Body of pancreas (tissue), 4 donors: Measurements from ENCODE around the gene EP400. TPM values are rescaled to one million over a fixed set of nuclear protein-coding genes. Genes with fewer than 3 reads are reported as not detected.

ENCODE experiments used
- ATAC-seq: fragments of 150-250 bp; one replicate; pipeline ENCODE4 v1.9.1; 2016
- DNase-seq, 4 donors: peaks; one replicate each; pipeline ENCODE4 v3.0.0-alpha.2; 2019
- H3K27ac ChIP-seq, 4 donors: fragments of 200-600 bp; sonication (generic); 1 replicate in 3 of 4; 2 replicates in 1 of 4; pipeline versions ENCODE4 v1.5.1 to v1.6.1; 2016 to 2019; ENCODE audit warnings: mild to moderate bottlenecking in 1 of 4, mixed read lengths in 1 of 4, moderate library complexity in 1 of 4
- H3K27me3 ChIP-seq, 2 donors: fragments of 200-600 bp; sonication (generic); one replicate each; pipeline ENCODE4 v1.6.0; 2016; ENCODE audit warnings: mild to moderate bottlenecking in 1 of 2
- H3K36me3 ChIP-seq, 2 donors: fragments of 200-600 bp; sonication (generic); replicated peaks in 1 of 2; 2 replicates each; pipeline ENCODE4 v1.5.1; 2016; ENCODE audit warnings: low read depth in 2 of 2; ENCODE audit not compliant: insufficient read depth in 1 of 2
- H3K4me1 ChIP-seq: fragments of 200-600 bp; sonication (generic); one replicate; pipeline ENCODE4 v1.6.0; 2016
- H3K4me3 ChIP-seq, 2 donors: fragments of 200-600 bp; sonication (generic); 1 replicate in 1 of 2; 2 replicates in 1 of 2; pipeline ENCODE4 v1.5.1; 2016 to 2019
- H3K9me3 ChIP-seq, 3 donors: fragments of 200-600 bp; sonication (generic); 1 replicate in 2 of 3; 2 replicates in 1 of 3; pipeline ENCODE4 v1.5.1; 2016
- POLR2A ChIP-seq, 3 donors: fragments of 450-650 bp; IDR thresholded peaks; one replicate each; pipeline ENCODE4 v1.6.1; 2016; ENCODE audit warnings: antibody characterized with exemption in 3 of 3, mild to moderate bottlenecking in 2 of 3
- WGBS, 2 donors: methylation state at CpG; one replicate each; pipeline ENCODE4 v1.1.5; 2017; 5-methylcytosine and 5-hydroxymethylcytosine counted together
- intact Hi-C: fragments of 100-400 bp; cut with DNase I; formaldehyde crosslinking; loops from one replicate; pipeline ENCODE4 v1.15.1; 2023
- total RNA-seq, 2 donors: library from RNA; depleted of rRNA; stranded (reverse); fragments of >200 nt; gene quantifications; one replicate each; pipeline ENCODE4 v1.1.0, GENCODE V29; 2016
- TF ChIP-seq, protein P1 (sequence below), 7 experiments: fragments of 450-650 bp in 4 of 7; fragments of 200-600 bp in 3 of 7; sonication (generic) in 3 of 7; IDR thresholded peaks; one replicate each; pipeline ENCODE4 v1.5.1; 2016 to 2019; ENCODE audit warnings: antibody characterized with exemption in 7 of 7

Gene EP400
- total RNA-seq, 2 donors from 2014 or later: 20.5 to 22.4 TPM

DNA sequence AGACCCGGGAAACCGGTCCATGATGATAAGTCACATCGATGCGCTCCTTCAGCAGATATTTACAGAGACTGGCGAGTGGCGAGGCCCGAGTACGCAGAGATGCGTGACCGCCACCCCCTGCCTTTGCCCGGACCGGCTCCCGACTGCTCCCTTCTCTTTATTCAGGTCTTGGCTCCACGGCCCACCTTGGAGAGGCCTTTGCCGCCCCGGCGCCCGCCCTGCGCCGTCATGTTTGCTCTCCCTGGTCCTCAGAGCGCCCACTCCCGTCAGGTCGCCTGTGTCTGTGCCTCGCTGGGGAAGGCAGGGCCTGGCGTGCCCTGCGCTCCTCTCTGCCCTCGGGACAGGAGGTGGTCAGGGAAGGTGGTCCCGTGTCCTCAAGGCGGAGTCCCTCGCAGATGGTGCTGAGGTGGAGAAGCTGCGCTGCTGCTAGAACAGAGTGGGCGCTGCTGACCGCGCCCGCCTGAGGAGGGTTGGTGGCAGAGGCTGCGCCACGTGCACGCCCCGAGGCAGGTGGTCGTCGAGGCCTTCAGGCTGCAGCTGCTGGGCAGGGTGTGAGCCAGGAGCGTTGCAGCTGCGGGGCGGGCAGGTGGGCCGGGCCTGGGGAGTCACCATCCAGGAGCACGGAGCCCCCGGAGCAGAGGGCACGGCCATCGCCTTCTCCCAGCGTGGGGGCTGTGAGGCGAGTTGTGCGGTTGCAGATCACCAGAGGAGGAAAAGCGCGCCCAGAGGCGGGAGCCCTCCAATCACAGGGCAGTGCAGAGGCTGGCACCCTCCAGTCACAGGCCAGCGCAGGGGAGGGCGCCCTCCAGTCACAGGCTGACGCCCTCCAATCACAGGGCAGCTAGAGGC lies 167.2 kb downstream of the EP400 start:
- Histone ChIP-seq H3K4me3 (no peak overlapping the region), H3K4me1 (no peaks in the 10 kb centered on the region), H3K9me3 (no peaks in the 10 kb centered on the region), H3K27me3 (no peaks in the 10 kb centered on the region), H3K36me3 (peaks cover 0 to 25% of the 10 kb centered on the region in 2 donors), H3K27ac (no peak overlapping the region)
- no peak for ATAC-seq
- no peak for TF ChIP-seq POLR2A (IDR thresholded peaks at IDR 0.05)
- TF ChIP-seq, protein P1, sequence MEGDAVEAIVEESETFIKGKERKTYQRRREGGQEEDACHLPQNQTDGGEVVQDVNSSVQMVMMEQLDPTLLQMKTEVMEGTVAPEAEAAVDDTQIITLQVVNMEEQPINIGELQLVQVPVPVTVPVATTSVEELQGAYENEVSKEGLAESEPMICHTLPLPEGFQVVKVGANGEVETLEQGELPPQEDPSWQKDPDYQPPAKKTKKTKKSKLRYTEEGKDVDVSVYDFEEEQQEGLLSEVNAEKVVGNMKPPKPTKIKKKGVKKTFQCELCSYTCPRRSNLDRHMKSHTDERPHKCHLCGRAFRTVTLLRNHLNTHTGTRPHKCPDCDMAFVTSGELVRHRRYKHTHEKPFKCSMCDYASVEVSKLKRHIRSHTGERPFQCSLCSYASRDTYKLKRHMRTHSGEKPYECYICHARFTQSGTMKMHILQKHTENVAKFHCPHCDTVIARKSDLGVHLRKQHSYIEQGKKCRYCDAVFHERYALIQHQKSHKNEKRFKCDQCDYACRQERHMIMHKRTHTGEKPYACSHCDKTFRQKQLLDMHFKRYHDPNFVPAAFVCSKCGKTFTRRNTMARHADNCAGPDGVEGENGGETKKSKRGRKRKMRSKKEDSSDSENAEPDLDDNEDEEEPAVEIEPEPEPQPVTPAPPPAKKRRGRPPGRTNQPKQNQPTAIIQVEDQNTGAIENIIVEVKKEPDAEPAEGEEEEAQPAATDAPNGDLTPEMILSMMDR (IDR thresholded peaks at IDR 0.05): no peak
- WGBS, 2 donors: 94 to 95% methylated on average over 14 to 43 of the region's 58 CpGs
- no peak for DNase-seq
- intact Hi-C loops: no loop called here

DNA sequence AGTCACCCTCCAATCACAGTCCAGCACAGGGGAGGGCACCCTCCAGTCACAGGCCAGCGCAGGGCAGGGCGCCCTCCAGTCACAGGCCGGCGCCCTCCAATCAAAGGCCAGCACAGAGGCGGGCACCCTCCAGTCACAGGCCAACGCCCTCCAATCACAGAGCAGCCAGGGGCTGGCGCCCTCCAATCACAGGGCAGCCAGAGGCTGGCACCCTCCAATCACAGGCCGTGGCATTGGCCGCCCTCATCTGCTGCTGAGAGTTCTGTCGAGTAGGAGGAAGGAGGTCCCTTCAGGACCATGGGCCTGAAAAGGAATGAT lies 167.8 kb downstream of the EP400 start:
- intact Hi-C loops: no loop called here
- Histone ChIP-seq H3K4me3 (no peak overlapping the region), H3K9me3 (no peaks in the 10 kb centered on the region), H3K27ac (no peak overlapping the region), H3K4me1 (no peaks in the 10 kb centered on the region), H3K27me3 (no peaks in the 10 kb centered on the region), H3K36me3 (peaks cover 0 to 25% of the 10 kb centered on the region in 2 donors)
- WGBS, 2 donors: 86 to 95% methylated on average over 2 to 9 of the region's 10 CpGs
- DNase-seq (no peak), ATAC-seq (no peak)
- TF ChIP-seq POLR2A (IDR thresholded peaks at IDR 0.05): no peak
- TF ChIP-seq, protein P1 (IDR thresholded peaks at IDR 0.05): no peak

DNA sequence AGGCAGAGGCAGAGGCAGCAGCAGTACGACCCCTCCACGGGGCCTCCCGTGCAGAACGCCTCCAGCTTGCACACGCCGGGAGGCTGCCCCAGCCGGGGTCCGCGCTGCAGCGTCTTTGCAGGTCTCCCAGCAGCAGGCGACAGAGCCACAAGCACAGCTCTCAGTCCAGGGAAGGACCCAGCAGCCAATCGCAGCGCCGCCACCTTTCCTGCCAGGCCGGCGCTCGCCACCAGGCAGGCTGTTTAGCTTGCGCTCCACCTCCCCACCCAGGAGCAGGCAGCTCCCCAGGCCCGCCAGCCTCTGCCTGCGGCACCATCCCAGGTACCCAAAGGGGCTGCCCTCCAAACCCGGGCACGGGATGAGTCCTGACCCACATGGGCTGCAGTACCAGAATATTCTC lies 169.1 kb downstream of the EP400 start:
- ATAC-seq: no peak
- 92 to 96% methylated on average over 9 to 22 of the region's 22 CpGs for WGBS, 2 donors
- no peak for TF ChIP-seq POLR2A (IDR thresholded peaks at IDR 0.05)
- TF ChIP-seq, protein P1 (IDR thresholded peaks at IDR 0.05): no peak

DNA sequence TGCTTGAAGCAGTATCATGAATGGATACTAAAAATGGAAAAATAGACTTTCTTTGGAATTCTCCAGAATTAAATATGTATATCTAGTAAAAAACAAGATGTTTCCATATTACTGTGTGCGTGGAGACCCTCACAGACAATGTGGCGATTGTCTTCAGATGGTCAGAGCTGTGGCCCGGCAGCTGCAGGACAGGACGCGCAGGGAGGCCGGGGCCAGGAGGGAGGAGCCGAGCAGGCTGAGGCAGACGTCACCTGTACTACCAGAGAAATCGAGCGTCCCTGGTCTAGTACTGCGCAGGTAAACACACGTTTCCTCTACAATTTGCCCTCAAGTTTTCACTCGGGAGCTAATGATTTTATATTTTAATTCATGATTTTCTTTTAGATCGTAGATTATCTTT lies 171.5 kb downstream of the EP400 start:
- WGBS, 2 donors: 90 to 91% methylated on average over 14 of the region's 14 CpGs
- H3K36me3 ChIP-seq: peaks cover 0 to 14% of the 10 kb centered on the region in 2 donors
- ATAC-seq: no peak
- H3K4me1 ChIP-seq: no peaks in the 10 kb centered on the region
- no peaks in the 10 kb centered on the region for H3K9me3 ChIP-seq
- no peak overlapping the region for H3K27ac ChIP-seq
- no peak for DNase-seq
- no peaks in the 10 kb centered on the region for H3K27me3 ChIP-seq
- TF ChIP-seq, protein P1 (IDR thresholded peaks at IDR 0.05): no peak
- no peak for TF ChIP-seq POLR2A (IDR thresholded peaks at IDR 0.05)
- intact Hi-C loops: no loop called here
- H3K4me3 ChIP-seq: no peak overlapping the region

More for the DNA sequence above, 169.1 kb downstream of the EP400 start:
- Histone ChIP-seq H3K4me1 (no peaks in the 10 kb centered on the region), H3K27me3 (no peaks in the 10 kb centered on the region), H3K36me3 (peaks cover 0 to 19% of the 10 kb centered on the region in 2 donors), H3K4me3 (no peak overlapping the region), H3K27ac (no peak overlapping the region), H3K9me3 (no peaks in the 10 kb centered on the region)
- intact Hi-C loops: no loop called here
- DNase-seq: no peak
